ENCODE data around the gene NPHS1.
A peak's percentile ranks its signal among the peaks of the same experiment; 100 is the strongest.
"Not testable (repeated sequence)": the region's sequence is repeated elsewhere in the genome, so short reads cannot be mapped to it uniquely, and the experiment has no call there.

Gene NPHS1

DNA sequence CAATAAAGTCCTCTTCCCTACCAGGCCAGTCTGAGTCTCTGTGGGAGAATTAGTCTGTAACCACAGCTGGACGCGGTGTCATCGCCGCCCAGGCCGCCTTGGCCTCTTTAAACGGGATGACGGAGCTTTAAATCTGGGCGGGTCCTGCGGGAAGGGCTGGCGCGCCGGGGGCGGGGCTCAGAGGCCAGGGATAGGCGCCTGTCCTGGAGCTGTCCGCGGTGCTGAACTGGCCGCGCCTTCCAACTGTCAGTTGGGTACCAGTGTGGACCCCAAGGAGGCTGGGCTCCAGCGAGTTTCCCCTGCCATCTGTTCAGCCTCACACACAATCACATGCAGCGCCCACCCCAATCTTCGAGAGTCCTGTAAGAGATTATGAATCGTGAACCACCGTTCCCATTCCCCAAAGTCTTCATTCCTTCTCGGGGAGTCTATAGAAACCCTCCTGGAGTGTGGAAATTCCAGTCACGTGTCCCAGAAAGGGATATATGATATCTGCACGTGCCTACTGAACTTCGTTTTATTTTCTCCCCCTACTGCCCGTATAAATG, 27.5 kb upstream of the NPHS1 start:
- DNase-seq (ENCODE audit: low spot score) (peak; percentile 94), FAIRE-seq (no peak)

- no peak for DNase-seq (ENCODE audit: low spot score)
- no peak for FAIRE-seq
Measured at GRCh38 chr19:35879068-35879467, 26.8 kb upstream of the NPHS1 start.

DNA sequence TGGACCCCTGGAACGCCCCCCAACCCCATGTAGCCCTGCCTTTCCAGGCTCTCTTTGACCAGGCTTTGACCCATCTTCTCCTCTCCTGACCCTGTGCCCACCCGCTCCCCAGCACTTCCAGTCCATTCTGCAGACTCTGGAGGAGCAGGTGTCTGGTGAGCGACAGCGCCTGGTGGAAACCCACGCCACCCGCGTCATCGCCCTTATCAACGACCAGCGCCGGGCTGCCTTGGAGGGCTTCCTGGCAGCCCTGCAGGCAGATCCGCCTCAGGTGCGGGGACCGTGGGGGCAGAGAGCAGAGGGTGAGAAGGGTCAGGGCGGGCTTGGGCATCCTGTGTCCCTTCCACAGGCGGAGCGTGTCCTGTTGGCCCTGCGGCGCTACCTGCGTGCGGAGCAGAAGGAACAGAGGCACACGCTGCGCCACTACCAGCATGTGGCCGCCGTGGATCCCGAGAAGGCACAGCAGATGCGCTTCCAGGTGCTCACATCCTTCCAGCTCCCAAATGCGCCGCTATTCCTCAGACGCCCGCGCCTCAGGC, 22.2 kb upstream of the NPHS1 start:
- FAIRE-seq = no peak
- no peak for DNase-seq (ENCODE audit: low spot score)

DNA sequence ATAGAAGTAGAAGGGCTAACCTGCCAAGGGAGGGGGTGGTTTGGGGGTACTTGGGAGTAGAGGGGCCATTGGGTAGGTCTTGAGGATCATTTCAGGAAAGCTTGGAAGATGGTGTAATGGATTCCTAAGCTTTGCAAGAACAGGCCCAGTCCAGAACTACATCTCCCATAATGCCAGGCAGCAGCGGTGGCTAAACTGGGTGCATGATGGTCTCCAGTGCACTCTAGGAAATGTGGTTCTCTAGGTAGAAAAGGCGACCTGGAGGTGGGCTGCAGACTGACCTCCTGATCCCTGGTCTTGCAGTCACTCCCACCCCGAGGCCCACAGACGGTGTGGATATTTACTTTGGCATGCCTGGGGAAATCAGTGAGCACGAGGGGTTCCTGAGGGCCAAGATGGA, 19.9 kb upstream of the NPHS1 start:
- no peak for FAIRE-seq
- DNase-seq (ENCODE audit: low spot score) = no peak

DNA sequence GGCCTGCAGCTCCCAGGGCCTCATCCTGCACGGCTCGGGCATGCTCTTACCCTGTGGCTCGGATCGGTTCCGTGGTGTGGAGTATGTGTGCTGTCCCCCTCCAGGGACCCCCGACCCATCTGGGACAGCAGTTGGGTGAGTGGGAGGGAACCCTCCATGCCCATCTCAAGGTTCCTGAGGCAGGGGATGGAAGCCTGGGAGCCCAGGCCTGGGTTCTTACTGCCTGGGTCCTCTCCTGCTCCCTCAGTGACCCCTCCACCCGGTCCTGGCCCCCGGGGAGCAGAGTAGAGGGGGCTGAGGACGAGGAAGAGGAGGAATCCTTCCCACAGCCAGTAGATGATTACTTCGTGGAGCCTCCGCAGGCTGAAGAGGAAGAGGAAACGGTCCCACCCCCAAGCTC, 19.3 kb upstream of the NPHS1 start:
- FAIRE-seq (no peak), DNase-seq (ENCODE audit: low spot score) (no peak)

DNA sequence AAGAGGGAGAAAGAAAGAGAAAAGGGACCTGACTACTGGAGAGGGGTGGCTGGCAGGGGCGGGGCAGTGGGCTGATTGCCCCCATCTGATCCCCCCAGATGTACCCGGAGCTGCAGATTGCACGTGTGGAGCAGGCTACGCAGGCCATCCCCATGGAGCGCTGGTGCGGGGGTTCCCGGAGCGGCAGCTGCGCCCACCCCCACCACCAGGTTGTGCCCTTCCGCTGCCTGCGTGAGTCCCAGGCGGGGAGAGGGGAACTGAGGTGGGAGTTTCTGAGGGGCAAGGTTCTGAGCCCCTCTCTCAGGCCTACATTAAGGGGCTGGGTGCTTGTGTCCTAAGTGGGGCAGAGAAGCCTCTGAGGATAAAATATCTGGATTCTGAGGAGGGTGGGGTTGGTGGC, 18.5 kb upstream of the NPHS1 start:
- no peak for DNase-seq (ENCODE audit: low spot score)
- no peak for FAIRE-seq

DNA sequence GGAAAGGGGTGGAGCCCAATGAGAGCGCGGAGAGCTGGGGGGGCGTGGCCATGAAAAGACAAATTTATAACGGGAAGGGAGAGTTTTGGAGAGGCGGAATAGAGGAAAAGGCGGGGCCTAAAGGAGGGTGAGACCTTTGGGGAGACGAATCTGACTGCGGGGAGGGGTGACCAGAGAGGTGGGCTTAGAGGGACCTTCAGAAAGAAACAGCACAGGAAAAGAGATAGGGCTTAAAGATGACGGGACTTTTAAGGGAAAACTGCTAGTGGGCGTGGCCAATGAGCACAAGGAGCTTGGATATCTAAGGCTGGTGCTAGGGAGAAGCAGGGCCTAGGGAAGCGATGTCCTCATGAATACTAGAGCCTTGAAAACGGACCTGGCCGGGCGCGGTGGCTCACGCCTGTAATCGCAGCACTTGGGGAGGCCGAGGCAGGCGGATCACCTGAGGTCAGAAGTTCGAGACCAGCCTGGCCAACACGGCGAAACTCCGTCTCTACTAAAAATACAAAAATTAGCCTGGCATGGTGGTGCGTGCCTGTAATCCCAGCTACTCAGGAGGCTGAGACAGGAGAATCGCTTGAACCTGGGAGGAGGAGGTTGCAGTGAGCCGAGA, 17.9 kb upstream of the NPHS1 start:
- FAIRE-seq = not testable (repeated sequence)
- peak; percentile 60 for DNase-seq (ENCODE audit: low spot score)

DNA sequence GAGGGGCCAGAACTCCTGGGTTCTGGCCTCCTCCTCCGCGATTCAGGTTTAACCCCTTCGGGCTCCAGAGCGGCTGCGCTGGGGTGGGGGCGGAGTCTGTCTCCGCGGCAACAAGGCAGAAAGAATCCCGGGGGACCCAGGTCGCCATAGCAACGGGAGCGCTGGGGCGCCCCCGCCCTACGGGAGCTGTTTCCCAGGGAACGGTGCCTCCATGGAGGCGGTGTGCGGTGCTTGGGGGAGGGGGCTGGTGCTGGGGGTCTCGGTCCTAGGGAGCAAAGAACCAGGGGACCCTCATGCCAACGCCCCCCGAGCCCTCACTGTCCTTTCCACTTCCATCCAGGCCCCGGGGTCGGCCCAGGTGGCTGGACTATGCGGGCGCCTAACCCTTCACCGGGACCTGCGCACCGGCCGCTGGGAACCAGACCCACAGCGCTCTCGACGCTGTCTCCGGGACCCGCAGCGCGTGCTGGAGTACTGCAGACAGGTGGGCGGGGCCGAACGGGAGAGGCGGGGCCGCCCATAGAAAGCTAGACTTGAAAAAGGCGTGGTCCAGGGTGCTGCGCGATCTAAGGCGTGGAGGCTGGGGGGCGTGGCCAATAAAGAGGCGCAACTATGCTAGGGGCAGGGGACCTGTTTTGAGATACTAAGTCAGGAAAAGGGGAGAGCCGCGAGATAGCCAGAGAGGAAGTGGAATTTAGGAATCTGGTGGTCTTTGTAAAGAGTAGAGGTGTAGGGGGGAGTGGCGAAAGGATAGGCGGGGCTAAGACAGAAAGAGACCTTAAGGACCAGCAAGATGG, 17.2 kb upstream of the NPHS1 start:
- no peak for FAIRE-seq
- peak; percentile 84 for DNase-seq (ENCODE audit: low spot score)

DNA sequence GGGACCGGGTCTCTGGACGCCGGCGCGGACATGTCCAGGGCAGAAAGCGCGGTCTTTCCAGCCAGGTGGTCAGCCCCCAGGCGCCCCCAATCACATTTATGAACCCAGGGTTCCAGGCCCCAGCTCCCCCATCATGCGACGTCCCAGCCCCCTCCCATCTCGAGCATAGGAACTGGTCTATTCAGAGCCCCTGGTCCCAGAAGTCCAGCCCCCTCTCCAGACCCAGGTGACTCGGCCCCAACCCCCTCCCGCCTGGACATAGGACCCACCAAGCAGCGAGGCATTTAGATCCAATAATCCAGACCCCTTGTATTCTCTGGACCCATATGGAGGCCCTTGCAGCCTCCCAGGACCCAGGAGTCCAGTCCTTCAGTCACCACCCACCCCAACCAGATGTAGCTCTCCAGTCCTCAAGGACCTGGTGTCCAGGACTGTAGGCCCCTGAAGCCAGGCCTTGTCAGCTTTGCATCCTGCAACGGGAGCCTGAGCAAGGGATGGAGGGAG, 16.6 kb upstream of the NPHS1 start:
- FAIRE-seq (no peak), DNase-seq (ENCODE audit: low spot score) (no peak)

GRCh38 chr19:35868172-35868822, 16.0 kb upstream of the NPHS1 start, which contains the start of gene APLP1:
Gene APLP1, plus strand, starts transcription at chr19:35868574. Its CDS starts 63 bp downstream, at chr19:35868637.
- FAIRE-seq = no peak
- peak; percentile 82 for DNase-seq (ENCODE audit: low spot score)

DNA sequence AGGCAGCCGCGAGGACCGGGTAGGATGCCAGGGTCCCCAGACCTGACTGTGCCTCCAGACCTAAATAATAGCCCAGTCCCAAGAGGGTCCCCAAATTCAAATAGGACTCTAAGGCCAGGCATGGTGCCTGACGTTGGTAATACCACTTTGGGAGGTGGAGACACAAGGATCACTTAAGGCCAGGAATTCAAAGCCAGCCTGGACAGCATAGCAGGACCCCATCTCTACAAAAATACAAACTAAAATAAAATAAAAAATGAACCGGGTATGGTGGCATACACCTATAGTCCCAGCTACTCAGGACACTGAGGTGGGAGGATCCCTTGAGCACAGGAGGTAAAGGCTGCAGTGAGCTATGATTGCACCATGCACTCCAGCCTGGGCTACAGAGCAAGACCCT, 10.7 kb upstream of the NPHS1 start:
- no peak for FAIRE-seq
- DNase-seq (ENCODE audit: low spot score) = no peak

DNA sequence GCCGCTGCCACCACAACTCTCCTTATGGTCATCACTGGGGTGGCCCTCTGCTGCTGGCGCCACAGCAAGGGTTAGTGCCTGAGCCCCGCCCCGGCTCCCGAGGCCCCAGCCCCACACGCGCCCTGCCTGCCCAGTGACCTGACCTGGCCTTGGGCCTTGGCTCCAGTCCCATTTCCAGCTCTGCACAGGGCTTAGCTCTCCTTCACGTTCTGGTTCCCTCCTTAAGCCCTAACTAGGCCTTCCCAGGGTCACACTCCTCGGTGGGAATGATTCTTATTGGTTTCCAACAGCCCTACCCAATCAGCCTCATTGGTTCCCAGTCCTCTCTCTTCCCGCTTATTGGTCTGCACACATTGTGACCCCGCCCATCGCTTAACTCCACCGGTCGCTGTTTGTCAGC, 10.2 kb upstream of the NPHS1 start:
- DNase-seq (ENCODE audit: low spot score) (no peak), FAIRE-seq (no peak)

- DNase-seq (ENCODE audit: low spot score) (no peak), FAIRE-seq (no peak)
Measured at GRCh38 chr19:35861640-35862160, 9.4 kb upstream of the NPHS1 start.

GRCh38 chr19:35860818-35861639, 8.7 kb upstream of the NPHS1 start:
- DNase-seq (ENCODE audit: low spot score) (no peak), FAIRE-seq (no peak)

- DNase-seq (ENCODE audit: low spot score) = no peak
- no peak for FAIRE-seq
Measured at GRCh38 chr19:35860436-35860817, 8.1 kb upstream of the NPHS1 start.

- FAIRE-seq (no peak), DNase-seq (ENCODE audit: low spot score) (no peak)
Measured at GRCh38 chr19:35859414-35859813, 7.1 kb upstream of the NPHS1 start.

DNA sequence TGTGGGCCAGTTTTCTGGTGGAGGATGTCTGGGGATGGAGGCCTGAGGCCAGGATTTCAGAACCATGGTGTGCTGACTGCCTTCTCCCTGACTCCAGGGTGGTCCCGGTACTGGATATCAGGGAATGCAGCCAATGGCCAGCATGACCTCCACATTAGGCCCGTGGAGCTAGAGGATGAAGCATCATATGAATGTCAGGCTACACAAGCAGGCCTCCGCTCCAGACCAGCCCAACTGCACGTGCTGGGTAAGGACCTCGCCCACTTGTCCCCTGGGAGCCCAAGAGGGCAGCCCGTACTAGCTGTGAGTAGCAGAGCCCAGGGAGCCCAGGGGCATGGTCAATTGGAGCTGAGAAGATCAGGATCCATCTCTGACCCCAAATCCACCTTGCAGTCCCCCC, 6.0 kb upstream of the NPHS1 start:
- FAIRE-seq (no peak), DNase-seq (ENCODE audit: low spot score) (no peak)

GRCh38 chr19:35856546-35857149, 4.3 kb upstream of the NPHS1 start, which contains the start of gene KIRREL2:
Gene KIRREL2, plus strand, starts transcription at chr19:35856911. Its CDS starts 209 bp downstream, at chr19:35857120.
- DNase-seq (ENCODE audit: low spot score) (peak; percentile 42), FAIRE-seq (no peak)

DNA sequence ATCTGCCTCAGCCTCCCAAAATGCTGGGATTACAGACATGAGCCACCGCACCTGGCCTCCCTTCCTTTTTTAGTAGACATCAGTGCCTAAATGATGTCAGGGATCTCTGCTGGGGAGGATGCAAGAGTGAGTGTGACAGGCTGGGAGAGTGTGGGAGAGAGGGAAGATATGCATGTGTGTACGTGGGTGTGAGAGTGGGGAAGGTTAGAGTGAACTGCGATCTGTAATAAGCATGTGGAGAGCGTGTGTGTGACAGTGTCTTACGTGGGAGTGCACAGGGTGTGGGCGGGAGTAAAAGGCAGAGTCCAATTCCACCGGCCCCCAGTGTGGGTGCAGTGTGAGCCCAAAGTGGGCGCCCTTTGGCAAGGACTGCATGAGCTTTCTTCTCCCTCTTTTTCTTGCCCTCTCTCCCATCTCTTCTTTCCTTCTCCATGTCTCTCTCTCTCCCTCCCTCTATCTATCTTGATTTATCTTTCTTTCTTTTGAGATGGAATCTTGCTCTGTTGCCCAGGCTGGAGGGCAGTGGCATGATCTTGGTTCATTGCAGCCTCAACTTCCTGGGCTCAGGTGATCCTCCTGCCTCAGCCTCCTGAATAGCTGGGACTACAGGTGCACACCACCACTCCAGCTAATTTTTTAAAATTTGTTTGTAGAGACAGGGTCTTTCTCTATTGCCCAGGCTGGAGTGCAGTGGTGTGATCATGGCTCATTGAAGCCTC, 893 bp upstream of the NPHS1 start:
- FAIRE-seq (no peak), DNase-seq (ENCODE audit: low spot score) (no peak)
